ENCODE measurements around the gene JARID2. TPM values are rescaled to one million over a fixed set of nuclear protein-coding genes. Genes with fewer than 3 reads are reported as not detected.

JARID2 gene
- total and polyA plus RNA-seq, 10 of the 15 experiments (the other 5 are each of a cell fraction or from before 2014, with no cell fraction given) = 4.2 to 21.6 (median 11.7) TPM

- no peak for TF ChIP-seq ZNF217 (IDR thresholded peaks at IDR 0.05)
- TF ChIP-seq BRCA1 (IDR thresholded peaks at IDR 0.05; ENCODE audit: low read depth, low read length) = no peak
- TF ChIP-seq ZNF622 (IDR thresholded peaks at IDR 0.05) = no peak
- TF ChIP-seq POLR2A (IDR thresholded peaks at IDR 0.05; ENCODE audit: low read depth, low read length) = no peak
- POLR2A ChIA-PET = interaction anchor here (0.6 kb wide), 1 partner anchor 39 kb away, joined by 5 read pairs; no protein-coding TSS in a partner anchor
- H3K27ac ChIP-seq (ENCODE audit: control insufficient read depth, insufficient read depth) = no peak overlapping the region
- H3K9me3 ChIP-seq (replicated peaks; ENCODE audit: control insufficient read depth, insufficient read depth, low read length) = peaks cover 10% of the 10 kb centered on the region
- no peaks in the 10 kb centered on the region for H4K20me1 ChIP-seq (ENCODE audit: control insufficient read depth, insufficient read depth)
- BruUV-seq (replicated peaks) = no TSS peak
- no peaks in the 10 kb centered on the region for H3K27me3 ChIP-seq (replicated peaks in 1 of 2; ENCODE audit: control insufficient read depth in 2 of 2, insufficient read depth in 2 of 2, low read length in 1 of 2)
- intact Hi-C loops (cut with micrococcal nuclease; ENCODE audit: unreplicated experiment) (no loop called here), in situ Hi-C loops (cut with MboI) (no loop called here)
- no peak overlapping the region for H3K4me2 ChIP-seq (ENCODE audit: control insufficient read depth, insufficient read depth)
- H3K4me3 ChIP-seq = no peak overlapping the region
- H3K36me3 ChIP-seq (ENCODE audit: control insufficient read depth in 2 of 2, insufficient read depth in 2 of 2, low read length in 1 of 2) = peaks cover 0 to 1% of the 10 kb centered on the region in 2 experiments; a peak in 1 of 4 replicates
- peaks cover 4% of the 10 kb centered on the region for H3K4me1 ChIP-seq (ENCODE audit: control insufficient read depth, insufficient read depth, low read length)
- 93% methylated on average over 5 of the region's 5 CpGs for WGBS (ENCODE audit: insufficient coverage, insufficient replicate concordance, low lambda C conversion rate, missing lambda C conversion rate)
- FAIRE-seq = no peak
- H3K9ac ChIP-seq (ENCODE audit: control insufficient read depth, insufficient read depth, low read length) = no peak overlapping the region
- DNase-seq (ENCODE audit: low read depth, low spot score) = no peak
- no peaks in the 10 kb centered on the region; the same call in 1 of the 2 replicates for H3K79me2 ChIP-seq (ENCODE audit: control insufficient read depth, insufficient read depth, low read length)
- SMC1A ChIA-PET (ENCODE audit: uncharacterized antibody, unreplicated experiment) = no interaction called here
- ATAC-seq = no peak
- no peak overlapping the region for H2AFZ ChIP-seq (ENCODE audit: control insufficient read depth, low read depth, low read length)
- CTCF ChIA-PET = interaction anchor here (0.6 kb wide), 1 partner anchor 74 kb away, joined by 3 read pairs; no protein-coding TSS in a partner anchor
- RAD21 ChIA-PET (ENCODE audit: unreplicated experiment) = interaction anchor here (0.6 kb wide), 1 partner anchor 147 kb away, joined by 3 read pairs; no protein-coding TSS in a partner anchor
These were observed 300.7 kb downstream of the JARID2 start for GRCh38 chr6:15546591-15546990.

- Histone ChIP-seq H3K36me3 (ENCODE audit: control insufficient read depth in 2 of 2, insufficient read depth in 2 of 2, low read length in 1 of 2) (peaks cover 0 to 3% of the 10 kb centered on the region in 2 experiments; a peak in 3 of 4 replicates), H4K20me1 (ENCODE audit: control insufficient read depth, insufficient read depth) (no peaks in the 10 kb centered on the region), H2AFZ (ENCODE audit: control insufficient read depth, low read depth, low read length) (no peak overlapping the region), H3K4me2 (ENCODE audit: control insufficient read depth, insufficient read depth) (no peak overlapping the region), H3K9ac (ENCODE audit: control insufficient read depth, insufficient read depth, low read length) (no peak overlapping the region), H3K27ac (ENCODE audit: control insufficient read depth, insufficient read depth) (no peak overlapping the region), H3K79me2 (ENCODE audit: control insufficient read depth, insufficient read depth, low read length) (no peaks in the 10 kb centered on the region; the same call in 1 of the 2 replicates), H3K4me3 (no peak overlapping the region), H3K4me1 (ENCODE audit: control insufficient read depth, insufficient read depth, low read length) (peaks cover 7% of the 10 kb centered on the region), H3K9me3 (replicated peaks; ENCODE audit: control insufficient read depth, insufficient read depth, low read length) (peaks cover 10% of the 10 kb centered on the region), H3K27me3 (replicated peaks in 1 of 2; ENCODE audit: control insufficient read depth in 2 of 2, insufficient read depth in 2 of 2, low read length in 1 of 2) (no peaks in the 10 kb centered on the region)
- 96% methylated on average over 5 of the region's 5 CpGs for WGBS (ENCODE audit: insufficient coverage, insufficient replicate concordance, low lambda C conversion rate, missing lambda C conversion rate)
- in situ Hi-C loops (cut with MboI) = no loop called here
- ChIA-PET POLR2A (interaction anchor here (0.6 kb wide), 1 partner anchor 38 kb away, joined by 5 read pairs; no protein-coding TSS in a partner anchor), CTCF (interaction anchor here (0.6 to 1.3 kb wide), 2 partner anchors 69 to 73 kb away, joined by 3 read pairs; no protein-coding TSS in a partner anchor), RAD21 (ENCODE audit: unreplicated experiment) (interaction anchor here (0.6 to 1.0 kb wide), 2 partner anchors 76 to 146 kb away, joined by 3 read pairs; no protein-coding TSS in a partner anchor), SMC1A (ENCODE audit: uncharacterized antibody, unreplicated experiment) (no interaction called here)
- intact Hi-C loops (cut with micrococcal nuclease; ENCODE audit: unreplicated experiment) = no loop called here
- no peak for FAIRE-seq
- no TSS peak for BruUV-seq (replicated peaks)
- DNase-seq (ENCODE audit: low read depth, low spot score) = no peak
- ATAC-seq = no peak
- TF ChIP-seq RUNX3 (IDR thresholded peaks at IDR 0.05; ENCODE audit: low read length) (no peak), SPI1 (IDR thresholded peaks at IDR 0.05; ENCODE audit: borderline replicate concordance, insufficient read depth, low read depth, low read length) (no peak), RELB (IDR thresholded peaks at IDR 0.05; ENCODE audit: low read depth) (no peak), IRF4 (IDR thresholded peaks at IDR 0.05; ENCODE audit: low read depth, low read length) (no peak), FOXM1 (IDR thresholded peaks at IDR 0.05; ENCODE audit: low read depth, low read length) (no peak), POLR2AphosphoS2 (IDR thresholded peaks at IDR 0.05; ENCODE audit: low read depth, low read length) (no peak), BCLAF1 (IDR thresholded peaks at IDR 0.05) (no peak), ZZZ3 (IDR thresholded peaks at IDR 0.05; ENCODE audit: control insufficient read depth, insufficient read length, low read depth) (no peak), MXI1 (IDR thresholded peaks at IDR 0.05; ENCODE audit: low read depth, low read length) (no peak)
These were observed 301.5 kb downstream of the JARID2 start for GRCh38 chr6:15547400-15547799.
